GM12878 (cell line): ENCODE measurements around the gene ZBTB32. TPM values are rescaled to one million over a fixed set of nuclear protein-coding genes. Genes with fewer than 3 reads are reported as not detected.

Source experiments
- EP300 ChIP-seq, 2 experiments: fragments of 150-350 bp in 1 of 2; IDR thresholded peaks; 2 replicates each; pipeline ENCODE4 v1.6.1; 2011 to 2012; ENCODE audit warnings: low read depth in 2 of 2, low read length in 2 of 2, borderline replicate concordance in 1 of 2, improper control_type of control experiment in 1 of 2, inconsistent platforms in 1 of 2; ENCODE audit not compliant: control insufficient read depth in 1 of 2
- IRF5 ChIP-seq: fragments of 450-650 bp; IDR thresholded peaks from 2 replicates; pipeline ENCODE4 v1.6.1; 2017; ENCODE audit warnings: borderline replicate concordance
- MTA3 ChIP-seq: IDR thresholded peaks from 2 replicates; pipeline ENCODE4 v1.6.1; 2012; ENCODE audit warnings: low read length, inconsistent platforms, borderline replicate concordance
- NR2C2 ChIP-seq: IDR thresholded peaks from 2 replicates; pipeline ENCODE4 v1.6.1; 2011; ENCODE audit warnings: borderline replicate concordance, low read depth; ENCODE audit not compliant: control insufficient read depth, insufficient read length
- PAX8 ChIP-seq: fragments of 450-650 bp; IDR thresholded peaks from 2 replicates; pipeline ENCODE4 v1.6.1; 2017; ENCODE audit warnings: mild to moderate bottlenecking, moderate library complexity
- PKNOX1 ChIP-seq: fragments of 450-650 bp; IDR thresholded peaks from 2 replicates; pipeline ENCODE4 v1.6.1; 2016; ENCODE audit warnings: mild to moderate bottlenecking
- RELA ChIP-seq: fragments of 450-650 bp; IDR thresholded peaks from 2 replicates; pipeline ENCODE4 v1.8.0; 2014; ENCODE audit warnings: borderline replicate concordance; ENCODE audit not compliant: partially characterized antibody
- RFX5 ChIP-seq: IDR thresholded peaks from 2 replicates; pipeline ENCODE4 v1.6.1; 2011; ENCODE audit warnings: low read depth, low read length, improper control_type of control experiment
- SUZ12 ChIP-seq: fragments of 200-600 bp; sonication (generic); IDR thresholded peaks from one replicate; pipeline ENCODE4 v1.6.1; 2018; ENCODE audit warnings: antibody characterized with exemption, mild to moderate bottlenecking; ENCODE audit not compliant: unreplicated experiment
- ZBTB33 ChIP-seq: fragments of 450-650 bp; IDR thresholded peaks from 2 replicates; pipeline ENCODE4 v1.6.1; 2017; ENCODE audit warnings: mild to moderate bottlenecking
- ZBTB40 ChIP-seq: fragments of 450-650 bp; IDR thresholded peaks from 2 replicates; pipeline ENCODE4 v1.6.1; 2016; ENCODE audit warnings: mild to moderate bottlenecking, moderate library complexity, borderline replicate concordance
- ZNF592 ChIP-seq: fragments of 450-650 bp; IDR thresholded peaks from 2 replicates; pipeline ENCODE4 v1.6.1; 2017; ENCODE audit warnings: mild to moderate bottlenecking, moderate library complexity
- polyA plus RNA-seq, 11 experiments: library from polyadenylated mRNA; depleted of rRNA in 4 of 11; unstranded in 6 of 11; stranded (reverse) in 5 of 11; fragments of >200 nt; fragmentation: Nextera tagmentation in 4 of 11; fragmentation: Illumina TruSeq in 1 of 11; extraction: Ambion mirVana in 4 of 11; extraction: Trizol in 1 of 11; gene quantifications; 1 replicate in 1 of 11; 2 replicates in 10 of 11; pipeline versions ENCODE4 v1.2.1 to v1.2.3, GENCODE V29; 2011 to 2016; ENCODE audit warnings: inconsistent platforms in 2 of 11, missing spikeins in 2 of 11, low read depth in 1 of 11
- total RNA-seq, 4 experiments: library from RNA; depleted of rRNA in 3 of 4; stranded (reverse); fragments of >200 nt in 3 of 4; fragmentation: Illumina TruSeq in 1 of 4; extraction: Trizol in 1 of 4; gene quantifications; 2 replicates each; pipeline versions ENCODE4 v1.2.1 to v1.2.3, GENCODE V29; 2013 to 2021
- TF ChIP-seq, protein P1 (sequence below): IDR thresholded peaks from 2 replicates; pipeline ENCODE4 v1.6.1; 2012; ENCODE audit warnings: low read depth, low read length, improper control_type of control experiment

Gene ZBTB32
- total and polyA plus RNA-seq, 10 of the 15 experiments (the other 5 are each of a cell fraction or from before 2014, with no cell fraction given), result 1.0 to 46.7 (median 16.0) TPM

DNA sequence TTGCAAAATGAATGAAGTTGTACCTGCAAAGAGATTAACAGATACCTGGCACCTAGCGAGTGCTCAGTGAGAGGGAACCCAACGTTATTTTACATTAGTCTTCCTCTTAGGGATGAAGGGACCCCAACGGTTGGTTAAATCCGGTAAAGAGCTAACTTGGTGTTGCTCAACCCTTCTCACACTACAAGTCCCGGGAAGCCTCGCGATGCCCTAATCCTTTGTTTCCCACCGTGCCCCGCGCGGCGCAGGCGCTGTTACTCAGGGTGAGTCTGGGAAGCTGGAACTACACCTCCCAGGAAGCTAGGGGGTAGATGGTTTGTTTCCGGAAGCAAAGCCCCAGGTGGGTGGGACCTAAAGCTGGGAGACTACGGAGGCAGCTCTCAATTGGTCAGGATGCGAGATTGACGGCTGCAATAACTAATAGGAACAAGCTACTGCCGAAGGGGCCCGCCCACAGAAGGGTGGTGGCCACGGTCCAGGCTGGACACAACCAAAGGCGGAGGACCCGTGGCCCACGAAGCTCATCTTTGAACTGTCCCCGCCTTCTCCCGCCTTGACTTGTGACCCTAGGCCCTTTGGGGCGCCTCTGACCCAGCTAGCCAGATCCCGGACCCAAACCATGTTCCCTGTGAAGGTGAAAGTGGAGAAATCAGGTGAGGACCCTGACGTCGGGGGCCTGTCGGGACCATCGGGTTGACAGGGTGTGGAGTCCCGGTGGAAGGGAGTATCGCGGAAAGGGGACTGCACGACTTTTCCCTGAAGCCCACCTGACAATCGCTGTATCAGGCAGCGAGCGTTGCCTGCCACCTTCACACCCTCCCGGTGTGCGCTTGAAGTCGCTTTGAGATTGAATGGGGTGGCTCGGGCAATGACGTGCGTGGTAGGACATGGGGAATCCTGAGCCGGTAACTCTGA lies 44.0 kb downstream of the ZBTB32 start, which contains the start of gene LIN37 (continued):
- TF ChIP-seq ZNF592, result no peak
- TF ChIP-seq RELA, result peak; percentile 49
- TF ChIP-seq EP300 (IDR thresholded peaks at IDR 0.05; ENCODE audit: borderline replicate concordance in 1 of 2, control insufficient read depth in 1 of 2, low read depth in 2 of 2, low read length in 2 of 2), result no peak
- TF ChIP-seq ZBTB40, result peak; percentile 93
- TF ChIP-seq NR2C2, result no peak
- TF ChIP-seq PKNOX1, result peak; percentile 99
- TF ChIP-seq PAX8, result no peak
- 0 out of 2 replicates have a peak, but pooled peaks have one; percentile 38 for TF ChIP-seq RFX5
- TF ChIP-seq ZBTB33, result no peak
- TF ChIP-seq MTA3, result no peak
- TF ChIP-seq IRF5, result no peak
- TF ChIP-seq SUZ12, result no peak
- TF ChIP-seq, protein P1, sequence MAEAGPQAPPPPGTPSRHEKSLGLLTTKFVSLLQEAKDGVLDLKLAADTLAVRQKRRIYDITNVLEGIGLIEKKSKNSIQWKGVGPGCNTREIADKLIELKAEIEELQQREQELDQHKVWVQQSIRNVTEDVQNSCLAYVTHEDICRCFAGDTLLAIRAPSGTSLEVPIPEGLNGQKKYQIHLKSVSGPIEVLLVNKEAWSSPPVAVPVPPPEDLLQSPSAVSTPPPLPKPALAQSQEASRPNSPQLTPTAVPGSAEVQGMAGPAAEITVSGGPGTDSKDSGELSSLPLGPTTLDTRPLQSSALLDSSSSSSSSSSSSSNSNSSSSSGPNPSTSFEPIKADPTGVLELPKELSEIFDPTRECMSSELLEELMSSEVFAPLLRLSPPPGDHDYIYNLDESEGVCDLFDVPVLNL, result 0 out of 2 replicates have a peak, but pooled peaks have one; percentile 14
